ENCODE measurements around the gene KIF17. TPM values are rescaled to one million over a fixed set of nuclear protein-coding genes. Genes with fewer than 3 reads are reported as not detected.

The KIF17 gene
- total RNA-seq, 3 donors from 2014 or later (not counting 1 experiment from before 2014, with no cell fraction given): not detected

GRCh38 chr1:20619999-20620398 lies 97.8 kb downstream of the KIF17 start:
- DNase-seq (no peak), ATAC-seq (no peak)
- H3K4me1 Mint-ChIP-seq: no peaks in the 10 kb centered on the region
- Histone ChIP-seq H3K27me3 (ENCODE audit: control insufficient read depth, insufficient read depth, low read length) (no peaks in the 10 kb centered on the region), H3K27ac (ENCODE audit: low read length) (no peak overlapping the region), H3K36me3 (ENCODE audit: control insufficient read depth, insufficient read depth, low read length) (no peaks in the 10 kb centered on the region), H3K4me3 (ENCODE audit: low read length) (no peak overlapping the region), H3K9me3 (ENCODE audit: control insufficient read depth, insufficient read depth, low read length) (no peaks in the 10 kb centered on the region), H3K4me1 (ENCODE audit: control insufficient read depth, insufficient read depth, low read length) (no peaks in the 10 kb centered on the region)
- no peaks in the 10 kb centered on the region for H3K36me3 Mint-ChIP-seq
- H3K27me3 Mint-ChIP-seq (ENCODE audit: low read depth in 2 of 2): peaks cover 0 to 8% of the 10 kb centered on the region in 2 donors
- WGBS (ENCODE audit: insufficient coverage): 80% methylated on average over 1 of the region's 1 CpG
- intact Hi-C loops (cut with micrococcal nuclease): no loop called here
- H3K4me3 Mint-ChIP-seq: no peak overlapping the region
- no peaks in the 10 kb centered on the region for H3K9me3 Mint-ChIP-seq
- no peak for TF ChIP-seq CTCF (IDR thresholded peaks at IDR 0.05)
- H3K27ac Mint-ChIP-seq: no peak overlapping the region

GRCh38 chr1:20618550-20618949 lies 99.3 kb downstream of the KIF17 start:
- H3K4me3 Mint-ChIP-seq: no peak overlapping the region
- no peaks in the 10 kb centered on the region for H3K36me3 Mint-ChIP-seq
- WGBS (ENCODE audit: insufficient coverage): 64% methylated on average over 3 of the region's 4 CpGs
- no peaks in the 10 kb centered on the region for H3K4me1 Mint-ChIP-seq
- H3K4me1 ChIP-seq (ENCODE audit: control insufficient read depth, insufficient read depth, low read length): no peaks in the 10 kb centered on the region
- ATAC-seq (no peak), DNase-seq (no peak)
- H3K4me3 ChIP-seq (ENCODE audit: low read length): no peak overlapping the region
- H3K36me3 ChIP-seq (ENCODE audit: control insufficient read depth, insufficient read depth, low read length): no peaks in the 10 kb centered on the region
- no peak overlapping the region for H3K27ac Mint-ChIP-seq
- TF ChIP-seq CTCF (IDR thresholded peaks at IDR 0.05): no peak
- no peak overlapping the region for H3K27ac ChIP-seq (ENCODE audit: low read length)
- peaks cover 0 to 6% of the 10 kb centered on the region in 2 donors for H3K27me3 Mint-ChIP-seq (ENCODE audit: low read depth in 2 of 2)
- H3K9me3 Mint-ChIP-seq: no peaks in the 10 kb centered on the region
- no peaks in the 10 kb centered on the region for H3K9me3 ChIP-seq (ENCODE audit: control insufficient read depth, insufficient read depth, low read length)
- no peaks in the 10 kb centered on the region for H3K27me3 ChIP-seq (ENCODE audit: control insufficient read depth, insufficient read depth, low read length)
- intact Hi-C loops (cut with micrococcal nuclease): no loop called here

- H3K27me3 Mint-ChIP-seq (ENCODE audit: low read depth in 2 of 2): peaks cover 0 to 8% of the 10 kb centered on the region in 2 donors
Measured at GRCh38 chr1:20616847-20617487, 100.8 kb downstream of the KIF17 start.

More at GRCh38 chr1:20616847-20617487, 100.8 kb downstream of the KIF17 start:
- H3K4me3 ChIP-seq (ENCODE audit: low read length): no peak overlapping the region
- Mint-ChIP-seq H3K36me3 (no peaks in the 10 kb centered on the region), H3K4me1 (no peaks in the 10 kb centered on the region), H3K9me3 (no peaks in the 10 kb centered on the region), H3K27ac (no peak overlapping the region), H3K4me3 (no peak overlapping the region)
- no peak for TF ChIP-seq CTCF (IDR thresholded peaks at IDR 0.05)
- intact Hi-C loops (cut with micrococcal nuclease): no loop called here
- H3K27ac ChIP-seq (ENCODE audit: low read length): no peak overlapping the region
- WGBS (ENCODE audit: insufficient coverage): 59% methylated on average over 2 of the region's 3 CpGs
- ATAC-seq (no peak), DNase-seq (no peak)
- H3K27me3 ChIP-seq (ENCODE audit: control insufficient read depth, insufficient read depth, low read length): no peaks in the 10 kb centered on the region
- no peaks in the 10 kb centered on the region for H3K4me1 ChIP-seq (ENCODE audit: control insufficient read depth, insufficient read depth, low read length)
- no peaks in the 10 kb centered on the region for H3K9me3 ChIP-seq (ENCODE audit: control insufficient read depth, insufficient read depth, low read length)
- no peaks in the 10 kb centered on the region for H3K36me3 ChIP-seq (ENCODE audit: control insufficient read depth, insufficient read depth, low read length)

All from natural killer cell (primary cell).